Suprapubic skin (tissue), 4 donors: ENCODE measurements around the gene CREG1. TPM values are rescaled to one million over a fixed set of nuclear protein-coding genes. Genes with fewer than 3 reads are reported as not detected.
"Not testable (repeated sequence)": the region's sequence is repeated elsewhere in the genome, so short reads cannot be mapped to it uniquely, and the experiment has no call there.

ENCODE experiments used
- DNase-seq, 2 donors: peaks; one replicate each; pipeline ENCODE4 v3.0.0-alpha.2; 2019; ENCODE audit warnings: low spot score in 2 of 2
- H3K27ac ChIP-seq: fragments of 200-600 bp; sonication (generic); one replicate; pipeline ENCODE4 v1.5.1; 2019
- H3K27me3 ChIP-seq: fragments of 200-600 bp; sonication (generic); one replicate; pipeline ENCODE4 v1.5.1; 2019
- H3K36me3 ChIP-seq: fragments of 200-600 bp; sonication (generic); one replicate; pipeline ENCODE4 v1.5.1; 2019
- H3K4me1 ChIP-seq: fragments of 200-600 bp; sonication (generic); one replicate; pipeline ENCODE4 v1.5.1; 2019
- H3K4me3 ChIP-seq: fragments of 200-600 bp; sonication (generic); one replicate; pipeline ENCODE4 v1.5.1; 2019; ENCODE audit warnings: mild to moderate bottlenecking
- H3K9me3 ChIP-seq: fragments of 200-600 bp; sonication (generic); one replicate; pipeline ENCODE4 v1.5.1; 2019
- EP300 ChIP-seq: sonication (generic); formaldehyde crosslinking; IDR thresholded peaks from one replicate; pipeline ENCODE4 v1.6.1; 2017; ENCODE audit warnings: antibody characterized with exemption
- POLR2A ChIP-seq, 2 donors: fragments of 450-650 bp; IDR thresholded peaks; one replicate each; pipeline ENCODE4 v1.6.1; 2017; ENCODE audit warnings: antibody characterized with exemption in 2 of 2, mild to moderate bottlenecking in 2 of 2, moderate library complexity in 2 of 2
- POLR2AphosphoS5 ChIP-seq, 3 donors: sonication (generic); formaldehyde crosslinking; IDR thresholded peaks; one replicate each; pipeline ENCODE4 v1.6.1; 2017; ENCODE audit warnings: antibody characterized with exemption in 3 of 3
- WGBS: methylation state at CpG from one replicate; pipeline ENCODE4 v1.1.5; 2018; 5-methylcytosine and 5-hydroxymethylcytosine counted together
- total RNA-seq, 4 donors: library from RNA; depleted of rRNA; stranded (reverse); fragments of >200 nt; gene quantifications; one replicate each; pipeline ENCODE4 v1.1.0, GENCODE V29; 2016
- TF ChIP-seq, protein P1 (sequence below), 2 donors: fragments of 200-600 bp in 1 of 2; fragments of 450-650 bp in 1 of 2; sonication (generic) in 1 of 2; IDR thresholded peaks; one replicate each; pipeline ENCODE4 v1.5.1; 2016 to 2019; ENCODE audit warnings: antibody characterized with exemption in 2 of 2, mild to moderate bottlenecking in 1 of 2, moderate library complexity in 1 of 2

Gene CREG1
- total RNA-seq, 4 donors from 2014 or later, result 82.2 to 349 (median 188) TPM

DNA sequence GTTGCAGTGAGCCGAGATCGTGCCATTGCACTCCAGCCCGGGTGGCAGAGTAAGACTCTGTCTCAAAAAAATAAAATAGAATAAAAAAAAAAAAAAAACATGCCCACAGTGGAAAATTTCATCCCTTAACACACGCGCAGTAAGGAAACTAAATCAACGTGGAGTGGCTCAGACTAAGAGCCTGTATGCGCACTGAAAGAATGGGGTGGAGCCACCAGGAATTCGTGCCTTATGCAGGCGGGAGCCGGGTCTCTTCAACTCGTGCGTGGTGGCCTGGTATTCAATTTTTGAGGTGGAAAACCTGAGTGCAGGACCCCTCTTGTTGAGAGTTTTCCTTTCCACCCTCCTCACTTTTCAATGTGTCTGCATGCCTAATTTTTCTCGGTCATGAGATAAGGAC, 22.1 kb upstream of the CREG1 start:
- H3K36me3 ChIP-seq, result no peaks in the 10 kb centered on the region
- H3K4me1 ChIP-seq, result no peaks in the 10 kb centered on the region
- DNase-seq, result no peak
- TF ChIP-seq EP300 (no peak), POLR2AphosphoS5 (IDR thresholded peaks at IDR 0.05) (no peak), POLR2A (IDR thresholded peaks at IDR 0.05) (no peak)
- TF ChIP-seq, protein P1, sequence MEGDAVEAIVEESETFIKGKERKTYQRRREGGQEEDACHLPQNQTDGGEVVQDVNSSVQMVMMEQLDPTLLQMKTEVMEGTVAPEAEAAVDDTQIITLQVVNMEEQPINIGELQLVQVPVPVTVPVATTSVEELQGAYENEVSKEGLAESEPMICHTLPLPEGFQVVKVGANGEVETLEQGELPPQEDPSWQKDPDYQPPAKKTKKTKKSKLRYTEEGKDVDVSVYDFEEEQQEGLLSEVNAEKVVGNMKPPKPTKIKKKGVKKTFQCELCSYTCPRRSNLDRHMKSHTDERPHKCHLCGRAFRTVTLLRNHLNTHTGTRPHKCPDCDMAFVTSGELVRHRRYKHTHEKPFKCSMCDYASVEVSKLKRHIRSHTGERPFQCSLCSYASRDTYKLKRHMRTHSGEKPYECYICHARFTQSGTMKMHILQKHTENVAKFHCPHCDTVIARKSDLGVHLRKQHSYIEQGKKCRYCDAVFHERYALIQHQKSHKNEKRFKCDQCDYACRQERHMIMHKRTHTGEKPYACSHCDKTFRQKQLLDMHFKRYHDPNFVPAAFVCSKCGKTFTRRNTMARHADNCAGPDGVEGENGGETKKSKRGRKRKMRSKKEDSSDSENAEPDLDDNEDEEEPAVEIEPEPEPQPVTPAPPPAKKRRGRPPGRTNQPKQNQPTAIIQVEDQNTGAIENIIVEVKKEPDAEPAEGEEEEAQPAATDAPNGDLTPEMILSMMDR (IDR thresholded peaks at IDR 0.05), result no peak
- peaks cover 3% of the 10 kb centered on the region for H3K27me3 ChIP-seq
- no peak overlapping the region for H3K27ac ChIP-seq
- no peaks in the 10 kb centered on the region for H3K9me3 ChIP-seq
- H3K4me3 ChIP-seq, result no peak overlapping the region
- WGBS, result 85% methylated on average over 13 of the region's 13 CpGs

GRCh38 chr1:167573035-167573434, 19.5 kb upstream of the CREG1 start:
- H3K9me3 ChIP-seq, result no peaks in the 10 kb centered on the region
- H3K36me3 ChIP-seq, result no peaks in the 10 kb centered on the region
- no peaks in the 10 kb centered on the region for H3K4me1 ChIP-seq
- no peak overlapping the region for H3K4me3 ChIP-seq
- TF ChIP-seq POLR2AphosphoS5 (IDR thresholded peaks at IDR 0.05) (no peak), EP300 (no peak)
- DNase-seq, result no peak
- H3K27me3 ChIP-seq, result peaks cover 3% of the 10 kb centered on the region
- H3K27ac ChIP-seq, result no peak overlapping the region
- 16% methylated on average over 2 of the region's 2 CpGs for WGBS

DNA sequence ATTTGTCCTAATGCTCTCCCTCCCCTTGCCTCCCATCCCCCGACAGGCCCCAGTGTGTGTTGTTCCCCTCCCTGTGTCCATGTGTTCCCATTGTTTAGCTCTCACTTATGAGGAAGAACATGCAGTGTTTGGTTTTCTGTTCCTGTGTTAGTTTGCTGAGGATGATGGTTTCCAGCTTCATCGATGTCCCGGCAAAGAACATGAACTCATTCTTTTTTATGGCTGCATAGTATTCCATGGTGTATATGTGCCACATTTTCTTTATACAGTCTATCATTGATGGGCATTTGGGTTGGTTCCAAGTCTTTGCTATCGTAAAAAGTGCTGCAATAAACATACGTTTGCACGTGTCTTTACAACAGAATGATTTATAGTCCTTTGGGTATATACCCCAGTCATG, 17.1 kb upstream of the CREG1 start:
- 81% methylated on average over 6 of the region's 6 CpGs for WGBS
- not testable (repeated sequence) for H3K9me3 ChIP-seq, H3K36me3 ChIP-seq, H3K27ac ChIP-seq, H3K27me3 ChIP-seq, H3K4me1 ChIP-seq, H3K4me3 ChIP-seq, DNase-seq

DNA sequence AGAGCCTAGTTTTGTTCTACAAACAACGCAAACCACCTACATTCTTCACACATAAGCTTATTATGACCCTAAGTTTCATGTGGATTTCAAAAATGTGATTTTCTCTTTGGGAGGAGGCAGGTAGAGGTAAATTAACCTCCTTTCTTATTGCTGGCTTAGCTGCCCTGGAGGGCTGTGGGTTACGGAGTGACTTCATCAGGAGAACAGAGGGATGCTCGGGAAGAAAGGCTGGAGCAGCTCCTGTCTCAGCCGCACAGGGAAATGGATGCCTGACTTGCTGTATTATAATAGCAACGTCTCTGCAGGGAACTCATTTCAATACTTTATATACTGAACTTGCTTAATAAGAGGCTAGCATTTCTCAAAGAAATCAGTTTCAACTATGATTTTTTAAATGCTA, 14.1 kb upstream of the CREG1 start:
- Histone ChIP-seq H3K27ac (no peak overlapping the region), H3K27me3 (no peaks in the 10 kb centered on the region), H3K4me1 (no peaks in the 10 kb centered on the region), H3K4me3 (no peak overlapping the region), H3K36me3 (no peaks in the 10 kb centered on the region), H3K9me3 (no peaks in the 10 kb centered on the region)
- DNase-seq, result no peak
- no peak for TF ChIP-seq EP300
- TF ChIP-seq, protein P1 (IDR thresholded peaks at IDR 0.05), result no peak
- TF ChIP-seq POLR2AphosphoS5 (IDR thresholded peaks at IDR 0.05), result no peak
- TF ChIP-seq POLR2A (IDR thresholded peaks at IDR 0.05), result no peak
- WGBS, result 76% methylated on average over 5 of the region's 5 CpGs

- DNase-seq, result no peak
- Histone ChIP-seq H3K36me3 (no peaks in the 10 kb centered on the region), H3K27me3 (no peaks in the 10 kb centered on the region), H3K27ac (no peak overlapping the region), H3K4me3 (no peak overlapping the region), H3K4me1 (no peaks in the 10 kb centered on the region), H3K9me3 (no peaks in the 10 kb centered on the region)
- 69% methylated on average over 3 of the region's 3 CpGs for WGBS
- TF ChIP-seq, protein P1 (IDR thresholded peaks at IDR 0.05), result no peak
- no peak for TF ChIP-seq POLR2AphosphoS5 (IDR thresholded peaks at IDR 0.05)
- no peak for TF ChIP-seq POLR2A (IDR thresholded peaks at IDR 0.05)
- TF ChIP-seq EP300, result no peak
Observed at GRCh38 chr1:167566766-167567165, 13.2 kb upstream of the CREG1 start.

- 81% methylated on average over 5 of the region's 5 CpGs for WGBS
- Histone ChIP-seq H3K27me3 (no peaks in the 10 kb centered on the region), H3K27ac (no peak overlapping the region), H3K36me3 (no peaks in the 10 kb centered on the region), H3K4me1 (no peaks in the 10 kb centered on the region), H3K9me3 (no peaks in the 10 kb centered on the region), H3K4me3 (no peak overlapping the region)
- DNase-seq, result no peak
- TF ChIP-seq POLR2A (IDR thresholded peaks at IDR 0.05), result no peak
- TF ChIP-seq, protein P1 (IDR thresholded peaks at IDR 0.05), result no peak
- TF ChIP-seq POLR2AphosphoS5 (IDR thresholded peaks at IDR 0.05), result no peak
- TF ChIP-seq EP300, result no peak
Observed at GRCh38 chr1:167565922-167566321, 12.4 kb upstream of the CREG1 start.
